Kidney epithelial cell (primary cell): ENCODE data around the gene DTWD2. TPM values are rescaled to one million over a fixed set of nuclear protein-coding genes. Genes with fewer than 3 reads are reported as not detected.
"Not testable (repeated sequence)": the region's sequence is repeated elsewhere in the genome, so short reads cannot be mapped to it uniquely, and the experiment has no call there.

Experiments used
- DNase-seq: peaks from one replicate; pipeline ENCODE4 v3.0.0-alpha.2; 2010; ENCODE audit warnings: low read depth
- H3K27me3 ChIP-seq: 2 replicates; pipeline ENCODE4 v1.6.0; 2011; ENCODE audit warnings: low read length; ENCODE audit not compliant: control insufficient read depth, insufficient read depth
- H3K36me3 ChIP-seq: 2 replicates; pipeline ENCODE4 v1.5.1; 2011; ENCODE audit warnings: low read length; ENCODE audit not compliant: control insufficient read depth, insufficient read depth
- H3K4me3 ChIP-seq: 2 replicates; pipeline ENCODE4 v1.5.1; 2011; ENCODE audit warnings: low read depth, mild to moderate bottlenecking, control low read depth, low read length
- total RNA-seq: library from RNA; depleted of rRNA; stranded (reverse); fragments of >200 nt; gene quantifications from 2 replicates; pipeline ENCODE4 v1.2.3, GENCODE V29; 2015
- TF ChIP-seq, protein P1 (sequence below): IDR thresholded peaks from 2 replicates; pipeline ENCODE4 v1.5.1; 2011; ENCODE audit warnings: mild to moderate bottlenecking, moderate library complexity, low read length, control low read depth, inconsistent platforms; ENCODE audit not compliant: insufficient read depth, poor library complexity, severe bottlenecking

Gene DTWD2
- total RNA-seq, 1 donor from 2014 or later, result 7.9 TPM

DNA sequence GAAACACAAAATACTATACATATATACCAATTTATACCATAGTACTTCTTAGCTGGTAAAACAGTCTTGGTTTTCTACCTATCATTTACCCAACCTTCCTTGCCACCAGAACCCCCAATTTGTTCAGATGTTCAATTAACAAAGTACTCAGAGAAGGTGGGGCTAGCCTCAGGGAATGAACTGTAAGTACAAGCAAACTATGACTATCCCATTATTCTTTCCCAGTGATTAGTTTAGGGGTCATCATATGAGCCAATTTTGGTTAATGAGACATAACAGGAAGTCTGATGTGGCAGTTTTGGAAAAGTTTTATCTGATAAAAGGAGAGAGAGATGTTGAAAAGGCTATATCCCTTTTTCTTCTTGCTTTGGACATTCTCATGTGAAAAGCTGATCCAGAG lies 125.8 kb downstream of the DTWD2 start:
- H3K36me3 ChIP-seq, result no peaks in the 10 kb centered on the region
- DNase-seq, result no peak
- H3K4me3 ChIP-seq, result no peak overlapping the region
- no peaks in the 10 kb centered on the region for H3K27me3 ChIP-seq
- TF ChIP-seq, protein P1, sequence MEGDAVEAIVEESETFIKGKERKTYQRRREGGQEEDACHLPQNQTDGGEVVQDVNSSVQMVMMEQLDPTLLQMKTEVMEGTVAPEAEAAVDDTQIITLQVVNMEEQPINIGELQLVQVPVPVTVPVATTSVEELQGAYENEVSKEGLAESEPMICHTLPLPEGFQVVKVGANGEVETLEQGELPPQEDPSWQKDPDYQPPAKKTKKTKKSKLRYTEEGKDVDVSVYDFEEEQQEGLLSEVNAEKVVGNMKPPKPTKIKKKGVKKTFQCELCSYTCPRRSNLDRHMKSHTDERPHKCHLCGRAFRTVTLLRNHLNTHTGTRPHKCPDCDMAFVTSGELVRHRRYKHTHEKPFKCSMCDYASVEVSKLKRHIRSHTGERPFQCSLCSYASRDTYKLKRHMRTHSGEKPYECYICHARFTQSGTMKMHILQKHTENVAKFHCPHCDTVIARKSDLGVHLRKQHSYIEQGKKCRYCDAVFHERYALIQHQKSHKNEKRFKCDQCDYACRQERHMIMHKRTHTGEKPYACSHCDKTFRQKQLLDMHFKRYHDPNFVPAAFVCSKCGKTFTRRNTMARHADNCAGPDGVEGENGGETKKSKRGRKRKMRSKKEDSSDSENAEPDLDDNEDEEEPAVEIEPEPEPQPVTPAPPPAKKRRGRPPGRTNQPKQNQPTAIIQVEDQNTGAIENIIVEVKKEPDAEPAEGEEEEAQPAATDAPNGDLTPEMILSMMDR, result no peak

DNA sequence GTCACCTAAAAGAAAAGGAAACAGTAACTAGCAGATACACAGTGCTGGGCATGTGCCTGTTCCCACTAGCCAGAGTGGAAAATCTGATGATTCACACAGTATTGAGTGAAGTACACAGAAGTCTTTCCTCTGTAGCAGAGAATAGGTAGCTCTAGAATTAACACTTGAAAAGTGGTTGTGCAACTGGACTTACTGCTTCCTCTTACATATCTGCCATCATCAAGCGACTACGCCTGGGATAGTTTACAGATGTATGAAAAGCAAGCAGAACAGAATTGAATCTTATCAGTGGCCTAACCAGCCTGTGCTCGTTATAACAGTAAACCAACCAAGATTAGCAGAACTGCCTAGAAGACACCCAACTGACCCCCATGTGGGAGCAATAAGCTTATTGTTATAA lies 130.6 kb downstream of the DTWD2 start:
- no peak for DNase-seq
- H3K4me3 ChIP-seq, result no peak overlapping the region
- H3K36me3 ChIP-seq, result no peaks in the 10 kb centered on the region
- TF ChIP-seq, protein P1, result no peak
- H3K27me3 ChIP-seq, result no peaks in the 10 kb centered on the region

DNA sequence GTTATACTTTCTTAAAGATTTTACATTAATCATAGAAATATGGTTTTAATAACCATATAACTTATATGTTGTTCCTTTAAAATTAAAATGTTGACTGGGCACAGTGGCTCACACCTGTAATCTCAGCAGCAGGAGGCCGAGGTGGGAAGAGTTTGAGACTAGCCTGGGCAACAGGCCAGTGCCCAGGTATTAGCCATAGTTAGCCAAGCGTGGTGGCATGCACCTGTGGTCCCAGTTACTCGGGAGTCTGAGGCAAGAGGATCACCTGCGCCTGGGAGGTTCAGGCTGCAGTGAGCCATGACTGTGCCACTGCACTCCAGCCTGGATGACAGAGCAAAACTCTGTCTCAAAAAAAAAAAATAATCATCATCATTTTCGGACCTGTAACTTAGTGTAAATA lies 133.5 kb downstream of the DTWD2 start:
- H3K36me3 ChIP-seq, result no peaks in the 10 kb centered on the region
- H3K4me3 ChIP-seq, result no peak overlapping the region
- H3K27me3 ChIP-seq, result no peaks in the 10 kb centered on the region
- TF ChIP-seq, protein P1, result no peak
- DNase-seq, result no peak

DNA sequence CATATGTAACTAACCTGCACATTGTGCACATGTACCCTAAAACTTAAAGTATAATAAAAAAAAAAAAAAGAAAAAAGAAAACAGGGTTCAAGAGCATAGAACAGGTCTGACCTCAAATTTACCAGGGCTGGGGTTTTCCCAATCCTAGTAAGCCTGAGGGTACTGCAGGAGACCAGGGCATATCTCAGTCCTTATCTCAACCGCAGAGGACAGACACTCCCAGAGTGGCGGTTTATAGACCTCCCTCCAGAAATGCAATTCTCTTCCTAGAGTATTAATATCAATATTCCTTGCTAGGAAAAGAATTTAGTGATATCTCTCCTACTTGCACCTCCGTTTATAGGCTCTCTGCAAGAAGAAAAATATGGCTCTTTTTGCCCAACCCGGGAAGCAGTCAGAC lies 136.6 kb downstream of the DTWD2 start:
- H3K4me3 ChIP-seq, DNase-seq, H3K27me3 ChIP-seq, H3K36me3 ChIP-seq: not testable (repeated sequence)

DNA sequence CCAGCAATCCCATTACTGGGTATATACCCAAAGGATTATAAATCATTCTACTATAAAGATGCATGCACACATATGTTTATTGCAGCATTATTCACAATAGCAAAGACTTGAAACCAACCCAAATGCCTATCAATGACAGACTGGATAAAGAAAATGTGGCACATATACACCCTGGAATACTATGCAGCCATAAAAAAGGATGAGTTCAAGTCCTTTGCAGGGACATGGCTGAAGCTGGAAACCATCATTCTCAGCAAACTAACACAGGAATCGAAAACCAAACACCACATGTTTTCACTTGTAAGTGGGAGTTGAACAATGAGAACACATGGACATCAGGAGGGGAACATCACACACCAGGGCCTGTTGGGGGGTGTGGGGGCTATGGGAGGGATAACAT lies 138.8 kb downstream of the DTWD2 start:
- not testable (repeated sequence) for H3K36me3 ChIP-seq, H3K4me3 ChIP-seq, H3K27me3 ChIP-seq, DNase-seq

DNA sequence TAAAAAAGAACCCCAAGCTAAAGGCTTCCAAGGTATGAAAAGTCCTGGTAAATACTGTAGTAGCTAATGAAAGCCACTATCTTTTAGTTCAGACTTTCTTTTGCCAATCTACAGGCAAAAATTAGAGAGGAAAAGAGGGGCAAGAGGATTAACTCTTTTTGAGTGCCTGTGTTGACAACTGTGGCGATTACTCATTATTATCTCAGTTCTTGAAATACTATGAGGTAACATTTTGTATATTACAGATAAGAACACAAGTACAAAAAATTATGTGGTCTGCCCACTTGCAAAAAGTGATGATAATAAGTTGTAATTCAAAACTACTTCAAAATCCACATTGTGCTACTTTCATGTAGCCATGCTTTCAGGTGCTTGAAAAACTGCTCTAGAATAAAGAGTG lies 144.0 kb downstream of the DTWD2 start:
- DNase-seq, result no peak
- Histone ChIP-seq H3K36me3 (no peaks in the 10 kb centered on the region), H3K4me3 (no peak overlapping the region), H3K27me3 (no peaks in the 10 kb centered on the region)
- TF ChIP-seq, protein P1, result no peak

DNA sequence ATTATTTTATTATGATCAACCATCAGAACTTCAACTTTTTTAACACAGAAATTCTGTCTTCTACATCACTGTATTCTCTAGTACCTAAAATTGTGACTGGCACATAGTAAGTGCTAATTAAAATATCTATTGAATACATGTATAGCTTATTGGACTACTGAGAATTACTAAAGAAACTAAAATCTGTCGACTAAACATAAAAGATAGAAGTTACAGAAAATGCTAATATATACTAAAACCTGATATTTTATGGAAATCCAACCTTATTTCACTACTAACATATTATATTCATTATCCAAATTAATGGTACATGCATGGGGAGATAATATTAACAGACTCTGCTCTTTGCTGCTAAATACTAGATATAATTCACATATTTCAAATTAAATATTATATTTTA lies 153.6 kb downstream of the DTWD2 start:
- no peaks in the 10 kb centered on the region for H3K27me3 ChIP-seq
- TF ChIP-seq, protein P1, result no peak

More for the DNA sequence above, 153.6 kb downstream of the DTWD2 start:
- Histone ChIP-seq H3K36me3 (no peaks in the 10 kb centered on the region), H3K4me3 (no peak overlapping the region)
- DNase-seq, result no peak
